Effector memory CD8-positive, alpha-beta T cell (primary cell): Measurements from ENCODE around the gene PLIN4.
A peak's percentile ranks its signal among the peaks of the same experiment; 100 is the strongest.
"Not testable (repeated sequence)": the region's sequence is repeated elsewhere in the genome, so short reads cannot be mapped to it uniquely, and the experiment has no call there.

Experiments used
- ATAC-seq: fragments of 150-1000 bp; cut with Tn5 transposase; replicated peaks from 2 replicates; pipeline ENCODE4 v1.10.0; 2021; ENCODE audit warnings: mild to moderate bottlenecking, moderate library complexity
- DNase-seq, 3 experiments: peaks; one replicate each; pipeline ENCODE4 v3.0.0; 2021
- H3K27ac Mint-ChIP-seq, 2 donors: one replicate each; pipeline ENCODE4 v1.8.0; 2022; ENCODE audit warnings: mild to moderate bottlenecking in 2 of 2, mixed read lengths in 2 of 2, moderate library complexity in 2 of 2
- H3K27me3 Mint-ChIP-seq, 2 donors: one replicate each; pipeline ENCODE4 v1.8.0; 2022; ENCODE audit warnings: mixed read lengths in 2 of 2
- H3K36me3 Mint-ChIP-seq: one replicate; pipeline ENCODE4 v1.8.0; 2022; ENCODE audit warnings: mild to moderate bottlenecking, moderate library complexity, mixed read lengths; ENCODE audit not compliant: insufficient read depth
- H3K4me1 Mint-ChIP-seq, 2 donors: one replicate each; pipeline ENCODE4 v1.8.0; 2022; ENCODE audit warnings: low read depth in 2 of 2, mixed read lengths in 2 of 2
- H3K4me3 Mint-ChIP-seq, 2 donors: one replicate each; pipeline ENCODE4 v1.8.0; 2022; ENCODE audit warnings: mild to moderate bottlenecking in 2 of 2, mixed read lengths in 2 of 2, moderate library complexity in 2 of 2
- H3K9me3 Mint-ChIP-seq, 2 donors: one replicate each; pipeline ENCODE4 v1.8.0; 2022; ENCODE audit warnings: mixed read lengths in 2 of 2

PLIN4 gene

GRCh38 chr19:4539693-4540581 is 21.7 kb upstream of the PLIN4 start, which contains the start of gene LRG1:
TSS of gene LRG1 (minus strand) at chr19:4540036. CDS start at chr19:4540013, 23 bp downstream.
- ATAC-seq (no peak), DNase-seq (no peak)
- no peak within 1 kb of the TSS for H3K27ac Mint-ChIP-seq
- H3K4me3 Mint-ChIP-seq, result no peak within 1 kb of the TSS
- peaks cover 0 to 3% of the 10 kb centered on the region in 2 donors for H3K4me1 Mint-ChIP-seq
- peaks cover 4% of the 10 kb centered on the region for H3K36me3 Mint-ChIP-seq
- no peaks in the 10 kb centered on the region for H3K9me3 Mint-ChIP-seq
- H3K27me3 Mint-ChIP-seq, result peaks cover 6 to 46% of the 10 kb centered on the region in 2 donors

GRCh38 chr19:4539169-4539692 is 20.9 kb upstream of the PLIN4 start:
- DNase-seq (no peak), ATAC-seq (no peak)
- Mint-ChIP-seq H3K36me3 (peaks cover 4% of the 10 kb centered on the region), H3K4me1 (peaks cover 0 to 3% of the 10 kb centered on the region in 2 donors), H3K27ac (no peak overlapping the region), H3K4me3 (no peak overlapping the region), H3K27me3 (peaks cover 6 to 46% of the 10 kb centered on the region in 2 donors), H3K9me3 (no peaks in the 10 kb centered on the region)

- H3K27ac Mint-ChIP-seq, result no peak overlapping the region
- peaks cover 4% of the 10 kb centered on the region for H3K36me3 Mint-ChIP-seq
- no peak overlapping the region for H3K4me3 Mint-ChIP-seq
Observed at GRCh38 chr19:4538601-4538954, 20.3 kb upstream of the PLIN4 start.

GRCh38 chr19:4537953-4538600 is 19.8 kb upstream of the PLIN4 start:
- H3K27me3 Mint-ChIP-seq, result peaks cover 6 to 56% of the 10 kb centered on the region in 2 donors

More at GRCh38 chr19:4538601-4538954, 20.3 kb upstream of the PLIN4 start:
- no peak for DNase-seq
- Mint-ChIP-seq H3K4me1 (peaks cover 0 to 3% of the 10 kb centered on the region in 2 donors), H3K27me3 (peaks cover 6 to 51% of the 10 kb centered on the region in 2 donors), H3K9me3 (no peaks in the 10 kb centered on the region)
- ATAC-seq, result no peak

GRCh38 chr19:4536798-4537197 is 18.5 kb upstream of the PLIN4 start:
- H3K27ac Mint-ChIP-seq, result no peak overlapping the region
- peaks cover 6 to 57% of the 10 kb centered on the region in 2 donors for H3K27me3 Mint-ChIP-seq
- peaks cover 4% of the 10 kb centered on the region for H3K36me3 Mint-ChIP-seq
- no peaks in the 10 kb centered on the region for H3K9me3 Mint-ChIP-seq
- H3K4me3 Mint-ChIP-seq, result no peak overlapping the region
- H3K4me1 Mint-ChIP-seq, result peaks cover 0 to 3% of the 10 kb centered on the region in 2 donors
- no peak for DNase-seq
- no peak for ATAC-seq

More at GRCh38 chr19:4537953-4538600, 19.8 kb upstream of the PLIN4 start:
- Mint-ChIP-seq H3K36me3 (peaks cover 4% of the 10 kb centered on the region), H3K4me3 (no peak overlapping the region), H3K4me1 (peaks cover 0 to 3% of the 10 kb centered on the region in 2 donors), H3K9me3 (no peaks in the 10 kb centered on the region), H3K27ac (no peak overlapping the region)
- ATAC-seq (no peak), DNase-seq (no peak)

- Mint-ChIP-seq H3K4me1 (peaks cover 0 to 2% of the 10 kb centered on the region in 2 donors), H3K4me3 (peak within 1 kb of the TSS in 1 of 2 donors; percentile 40), H3K36me3 (peaks cover 4% of the 10 kb centered on the region), H3K27ac (no peak within 1 kb of the TSS), H3K9me3 (no peaks in the 10 kb centered on the region), H3K27me3 (peaks cover 6 to 60% of the 10 kb centered on the region in 2 donors)
- DNase-seq, result peak in 2 of 3 experiments; percentile 10 to 13
- peak; percentile 55 for ATAC-seq
Observed at GRCh38 chr19:4534836-4535658, 16.8 kb upstream of the PLIN4 start, which contains the start of gene PLIN5. TSS of gene PLIN5 (minus strand) at chr19:4535224. CDS start at chr19:4534074, 1,150 bp downstream.

GRCh38 chr19:4533835-4534424 is 15.6 kb upstream of the PLIN4 start:
- DNase-seq (no peak), ATAC-seq (no peak)
- peaks cover 6 to 50% of the 10 kb centered on the region in 2 donors for H3K27me3 Mint-ChIP-seq
- H3K27ac Mint-ChIP-seq, result no peak overlapping the region
- H3K9me3 Mint-ChIP-seq, result no peaks in the 10 kb centered on the region
- H3K36me3 Mint-ChIP-seq, result peaks cover 4% of the 10 kb centered on the region
- H3K4me3 Mint-ChIP-seq, result no peak overlapping the region
- H3K4me1 Mint-ChIP-seq, result no peaks in the 10 kb centered on the region

GRCh38 chr19:4533334-4533733 is 15.0 kb upstream of the PLIN4 start:
- DNase-seq (no peak), ATAC-seq (no peak)
- H3K36me3 Mint-ChIP-seq, result peaks cover 4% of the 10 kb centered on the region
- H3K4me3 Mint-ChIP-seq, result no peak overlapping the region
- no peaks in the 10 kb centered on the region for H3K9me3 Mint-ChIP-seq
- H3K27me3 Mint-ChIP-seq, result peaks cover 6 to 45% of the 10 kb centered on the region in 2 donors
- H3K4me1 Mint-ChIP-seq, result no peaks in the 10 kb centered on the region
- no peak overlapping the region for H3K27ac Mint-ChIP-seq

- Mint-ChIP-seq H3K27ac (no peak overlapping the region), H3K27me3 (peaks cover 6 to 31% of the 10 kb centered on the region in 2 donors), H3K36me3 (peaks cover 4% of the 10 kb centered on the region), H3K4me3 (no peak overlapping the region), H3K9me3 (no peaks in the 10 kb centered on the region), H3K4me1 (no peaks in the 10 kb centered on the region)
- ATAC-seq (no peak), DNase-seq (no peak)
Observed at GRCh38 chr19:4531562-4532165, 13.4 kb upstream of the PLIN4 start.

- DNase-seq, result no peak
- no peak for ATAC-seq
- Mint-ChIP-seq H3K27me3 (peaks cover 0 to 20% of the 10 kb centered on the region in 2 donors), H3K4me3 (no peak overlapping the region), H3K36me3 (no peaks in the 10 kb centered on the region), H3K9me3 (no peaks in the 10 kb centered on the region), H3K27ac (peak overlapping the region in 1 of 2 donors; percentile 51), H3K4me1 (no peaks in the 10 kb centered on the region)
Observed at GRCh38 chr19:4529924-4530522, 11.7 kb upstream of the PLIN4 start.

- no peak overlapping the region for H3K27ac Mint-ChIP-seq
- ATAC-seq (no peak), DNase-seq (no peak)
- H3K27me3 Mint-ChIP-seq, result peaks cover 0 to 18% of the 10 kb centered on the region in 2 donors
- H3K9me3 Mint-ChIP-seq, result no peaks in the 10 kb centered on the region
- H3K36me3 Mint-ChIP-seq, result no peaks in the 10 kb centered on the region
- no peaks in the 10 kb centered on the region for H3K4me1 Mint-ChIP-seq
- no peak overlapping the region for H3K4me3 Mint-ChIP-seq
Observed at GRCh38 chr19:4528843-4529242, 10.6 kb upstream of the PLIN4 start.

- not testable (repeated sequence) for H3K4me1 Mint-ChIP-seq, DNase-seq, ATAC-seq, H3K4me3 Mint-ChIP-seq, H3K27ac Mint-ChIP-seq, H3K9me3 Mint-ChIP-seq, H3K36me3 Mint-ChIP-seq, H3K27me3 Mint-ChIP-seq
Observed at GRCh38 chr19:4527377-4527776, 9.1 kb upstream of the PLIN4 start.
